ENCODE measurements around the gene PRMT6. TPM values are rescaled to one million over a fixed set of nuclear protein-coding genes. Genes with fewer than 3 reads are reported as not detected.
"Not testable (repeated sequence)": the region's sequence is repeated elsewhere in the genome, so short reads cannot be mapped to it uniquely, and the experiment has no call there.

The PRMT6 gene
- total RNA-seq, 1 donor from 2014 or later: 4.6 TPM

DNA sequence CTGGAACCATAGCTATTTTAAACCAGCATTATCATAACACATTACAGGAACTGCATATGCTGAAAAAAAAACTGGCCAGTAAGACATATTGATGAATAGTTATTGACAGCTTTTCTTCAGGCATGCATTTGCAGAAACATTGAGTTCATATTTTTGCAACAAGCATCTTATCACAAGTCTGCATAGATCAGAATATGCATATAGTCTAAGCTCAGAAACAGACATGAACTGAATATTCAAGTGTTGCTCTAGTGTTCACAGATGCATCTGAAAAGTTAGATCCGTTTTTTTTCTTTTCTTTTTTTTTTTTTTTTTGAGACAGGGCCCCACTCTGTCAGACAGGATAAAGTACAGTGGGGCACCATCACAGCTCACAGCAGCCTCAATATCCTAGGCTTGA is 22.8 kb downstream of the PRMT6 start:
- DNase-seq (no peak), ATAC-seq (no peak)
- intact Hi-C loops (cut with micrococcal nuclease): no loop called here

DNA sequence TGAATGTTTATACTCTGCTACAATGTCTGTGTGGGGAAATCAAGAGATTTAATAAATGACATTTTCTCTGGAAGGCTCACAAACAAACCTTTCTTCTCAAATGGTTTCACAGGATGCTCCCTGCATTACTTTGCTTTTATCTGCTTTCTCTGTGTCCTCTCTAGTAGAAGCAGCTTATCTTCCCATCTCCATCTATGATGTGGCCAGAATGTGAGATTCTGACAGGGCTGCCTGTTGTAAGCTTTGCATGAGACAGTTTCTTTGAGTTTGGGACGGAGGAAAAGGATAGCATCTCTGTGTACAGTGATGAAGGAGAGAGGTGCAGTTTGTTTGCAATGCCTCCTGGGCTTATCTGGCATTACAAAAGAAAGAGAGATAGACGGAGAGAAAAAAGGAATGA is 24.6 kb downstream of the PRMT6 start:
- intact Hi-C loops (cut with micrococcal nuclease): no loop called here
- DNase-seq (no peak), ATAC-seq (no peak)

DNA sequence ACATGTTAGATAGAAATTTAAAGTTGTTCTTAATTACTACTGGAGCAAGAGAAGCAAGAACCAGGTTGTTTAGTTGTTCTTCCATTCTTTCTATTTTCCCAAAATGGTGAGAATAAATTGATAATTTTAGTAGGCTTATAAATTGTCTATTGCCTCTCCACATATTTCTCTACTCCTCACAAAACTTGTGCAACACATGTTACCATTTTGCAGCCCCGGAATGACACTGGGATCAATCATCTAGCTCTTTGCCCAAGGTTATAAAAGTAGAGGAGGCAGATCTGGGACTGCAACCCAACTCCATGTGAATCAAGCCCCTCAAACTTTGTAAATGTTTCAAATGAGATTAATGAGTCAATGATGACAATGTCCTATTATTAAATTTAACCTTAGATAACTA is 34.9 kb downstream of the PRMT6 start:
- ATAC-seq (no peak), DNase-seq (no peak)
- intact Hi-C loops (cut with micrococcal nuclease): no loop called here

DNA sequence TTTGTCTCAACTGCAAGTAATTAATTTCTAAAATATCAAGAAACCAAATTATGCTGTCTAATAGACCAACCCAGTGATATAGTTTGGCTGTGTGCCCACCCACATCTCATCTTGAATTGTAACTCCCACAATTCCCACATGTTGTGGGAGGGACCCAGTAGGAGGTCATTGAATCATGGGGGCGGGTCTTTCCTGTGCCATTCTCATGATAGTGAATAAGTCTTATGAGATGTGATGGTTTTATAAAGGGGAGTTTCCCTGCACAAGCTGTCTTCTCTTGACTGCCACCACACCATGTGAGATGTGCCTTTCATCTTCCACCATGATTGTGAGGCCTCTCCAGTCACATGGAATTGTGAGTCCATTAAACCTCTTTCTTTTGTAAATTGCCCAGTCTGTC is 36.9 kb downstream of the PRMT6 start:
- ATAC-seq; intact Hi-C loops (cut with micrococcal nuclease); DNase-seq: not testable (repeated sequence)

DNA sequence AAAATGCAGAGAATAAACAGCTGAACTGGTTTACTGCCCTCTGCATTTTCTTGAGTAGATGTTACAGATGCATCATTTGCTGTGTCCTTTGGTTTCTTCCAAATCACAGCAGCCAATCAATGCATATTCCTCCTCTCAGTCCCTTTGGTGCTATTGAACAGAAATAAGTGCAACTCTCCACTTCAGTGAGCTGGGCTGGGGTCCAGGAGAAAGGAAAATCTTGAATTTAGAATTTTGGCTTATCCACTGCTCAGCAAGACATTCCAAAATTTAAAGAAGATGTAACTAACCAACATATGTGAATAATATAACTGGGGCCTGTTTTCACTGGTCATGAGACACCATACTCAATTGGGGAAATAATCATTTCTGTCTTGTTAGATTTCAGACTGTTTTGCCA is 39.2 kb downstream of the PRMT6 start:
- intact Hi-C loops (cut with micrococcal nuclease): no loop called here
- no peak for ATAC-seq

DNA sequence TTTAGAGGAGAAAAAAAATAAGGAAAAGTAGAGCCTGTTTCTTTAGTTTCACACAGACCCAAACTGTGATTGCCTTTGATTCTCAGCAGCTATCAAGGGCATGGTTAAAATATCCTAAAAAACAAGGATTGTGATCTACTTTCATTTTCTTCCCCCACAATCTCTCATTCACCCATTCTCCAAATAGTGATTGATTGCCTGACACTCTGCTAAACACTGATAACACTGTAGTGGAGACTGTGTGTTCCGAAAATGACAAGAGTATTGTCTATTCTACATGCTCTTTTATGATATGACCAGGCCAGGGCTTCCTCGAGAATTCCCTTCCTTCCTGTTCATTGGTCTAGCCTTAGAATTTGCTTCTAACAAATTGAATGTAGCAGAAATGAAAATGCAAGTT is 40.2 kb downstream of the PRMT6 start:
- DNase-seq (no peak), ATAC-seq (no peak)
- intact Hi-C loops (cut with micrococcal nuclease): no loop called here

More for the DNA sequence above, 39.2 kb downstream of the PRMT6 start:
- DNase-seq: no peak

DNA sequence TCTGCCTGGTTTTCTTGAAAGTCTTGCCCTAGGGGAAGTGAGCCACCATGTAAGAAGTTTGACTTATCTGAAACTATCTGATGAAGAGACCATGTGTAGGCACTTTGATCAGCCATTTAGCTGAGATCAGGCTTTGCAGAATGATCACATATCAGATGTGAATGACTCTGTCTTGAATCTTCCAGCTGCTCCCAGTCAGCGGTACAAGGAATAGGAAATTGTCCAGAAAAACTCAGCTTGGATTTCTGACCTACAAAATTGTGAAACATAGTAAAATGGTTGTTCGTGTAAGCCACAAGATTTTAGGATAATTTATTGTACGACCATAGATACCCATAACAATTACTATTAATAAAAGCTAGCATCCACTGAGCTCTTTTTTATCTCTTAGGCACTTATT is 42.5 kb downstream of the PRMT6 start:
- ATAC-seq: no peak
- no peak for DNase-seq
- intact Hi-C loops (cut with micrococcal nuclease): no loop called here

DNA sequence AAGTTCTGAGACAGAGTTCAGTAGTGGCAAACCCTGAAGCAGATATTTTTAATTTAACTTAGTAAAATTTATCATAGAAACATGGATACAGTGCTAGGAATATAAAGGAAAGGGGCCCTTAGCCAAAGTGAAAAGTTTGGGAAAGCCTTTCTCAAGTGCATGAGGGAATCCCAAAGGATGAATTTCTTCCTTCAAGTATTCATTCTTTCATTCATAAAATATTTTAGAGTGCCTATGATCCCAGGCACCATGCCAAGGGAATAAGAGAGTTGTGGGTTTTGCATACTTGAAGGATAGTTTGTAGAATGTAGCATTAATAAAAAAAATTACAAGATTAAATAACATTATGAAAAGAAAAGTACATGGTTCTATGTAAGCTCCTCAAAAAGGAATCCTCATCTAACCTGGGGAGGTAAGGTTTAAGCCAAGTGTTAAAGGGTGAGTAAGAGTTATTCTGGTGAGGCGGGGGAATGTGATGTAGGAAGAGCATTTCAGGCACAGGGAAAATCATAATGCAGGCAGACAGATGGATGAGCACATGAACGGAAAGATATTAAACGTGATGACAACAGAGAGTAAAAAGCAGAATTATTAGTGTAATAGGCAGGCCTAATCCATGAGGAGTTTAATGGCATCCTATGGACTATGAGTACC is 44.0 kb downstream of the PRMT6 start:
- DNase-seq (no peak), ATAC-seq (no peak)
- intact Hi-C loops (cut with micrococcal nuclease): no loop called here

DNA sequence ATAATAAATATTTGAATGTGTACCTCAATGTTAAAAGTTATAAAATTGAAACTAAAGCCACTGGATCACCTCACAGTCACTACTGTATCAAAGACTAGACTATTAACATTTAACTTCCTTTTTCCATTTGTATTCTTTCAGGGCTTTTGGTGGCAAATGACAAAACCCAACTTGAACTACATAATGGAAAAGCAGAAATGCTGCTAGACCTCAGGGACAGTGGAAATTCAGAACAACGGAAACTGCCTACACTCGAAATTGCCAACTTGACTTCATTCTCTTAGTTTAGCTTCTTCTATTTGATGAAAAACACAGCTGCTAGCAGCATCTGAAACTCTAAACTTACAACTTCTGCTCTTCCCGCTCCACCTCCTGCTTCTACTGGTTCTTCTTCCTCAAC is 49.4 kb downstream of the PRMT6 start:
- ATAC-seq: no peak
- intact Hi-C loops (cut with micrococcal nuclease): no loop called here
- no peak for DNase-seq

Other genes with a start within 250 kb of the PRMT6 start
- 0.57 TPM for gene NTNG1, start 84.4 kb downstream of the PRMT6 start, total RNA-seq

All from left ventricle myocardium superior (tissue), 1 donor.